Effector memory CD4-positive, alpha-beta T cell (primary cell): ENCODE data around the gene FBXL17.

Experiments used
- DNase-seq, 3 donors: peaks; one replicate each; pipeline ENCODE4 v3.0.0-alpha.2; 2020
- H3K27ac ChIP-seq: 2 replicates; pipeline ENCODE4 v1.7.0; 2013; ENCODE audit warnings: mild to moderate bottlenecking, low read length, moderate library complexity; ENCODE audit not compliant: insufficient read depth, poor library complexity, severe bottlenecking
- H3K27me3 ChIP-seq: replicated peaks from 2 replicates; pipeline ENCODE4 v1.7.0; 2013; ENCODE audit warnings: mild to moderate bottlenecking, low read length; ENCODE audit not compliant: insufficient read depth, control insufficient read depth, poor library complexity, severe bottlenecking
- H3K36me3 ChIP-seq: 2 replicates; pipeline ENCODE4 v1.7.0; 2013; ENCODE audit warnings: mild to moderate bottlenecking, low read length, moderate library complexity; ENCODE audit not compliant: control insufficient read depth, insufficient read depth
- H3K4me1 ChIP-seq: 2 replicates; pipeline ENCODE4 v1.7.0; 2013; ENCODE audit warnings: low read length, mild to moderate bottlenecking; ENCODE audit not compliant: control insufficient read depth, insufficient read depth, poor library complexity, severe bottlenecking
- H3K4me3 ChIP-seq: 2 replicates; pipeline ENCODE4 v1.7.0; 2013; ENCODE audit warnings: low read length, low read depth, mild to moderate bottlenecking; ENCODE audit not compliant: insufficient read depth, poor library complexity, severe bottlenecking
- H3K9me3 ChIP-seq: 2 replicates; pipeline ENCODE4 v1.7.0; 2013; ENCODE audit warnings: mild to moderate bottlenecking, low read length, moderate library complexity; ENCODE audit not compliant: control insufficient read depth

The FBXL17 gene

DNA sequence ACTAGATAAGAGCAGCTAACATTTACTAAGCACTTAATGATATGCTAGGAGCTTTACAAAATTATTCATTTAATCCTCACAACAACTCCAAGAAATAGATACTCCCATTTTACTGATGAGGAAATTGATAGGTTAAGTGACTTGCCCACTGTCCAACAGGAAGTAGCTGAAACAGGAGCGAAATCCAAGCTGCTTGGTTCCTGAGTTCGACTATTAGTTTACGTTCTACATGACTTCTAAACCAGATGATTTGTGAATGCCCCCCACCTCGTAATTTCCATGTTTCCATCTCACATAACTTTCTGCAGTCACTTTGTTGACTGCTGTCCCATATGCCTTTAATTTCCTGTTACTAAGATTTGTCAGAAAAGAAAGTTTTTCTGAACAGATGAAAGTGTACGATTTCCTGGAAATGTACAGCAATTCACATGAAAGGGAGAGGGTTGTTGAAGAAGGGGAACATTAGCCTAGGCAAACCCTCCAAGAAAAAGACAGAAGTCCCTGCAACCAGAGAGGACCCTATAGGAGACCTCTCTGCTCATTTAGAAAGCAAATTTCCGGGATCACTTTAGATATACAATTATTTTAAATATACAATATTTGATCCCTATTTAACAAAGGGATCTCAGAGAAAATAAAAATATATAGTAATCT is 432.1 kb downstream of the FBXL17 start:
- H3K9me3 ChIP-seq: no peaks in the 10 kb centered on the region
- H3K36me3 ChIP-seq: no peaks in the 10 kb centered on the region
- H3K4me1 ChIP-seq: peaks cover 3% of the 10 kb centered on the region
- no peaks in the 10 kb centered on the region for H3K27me3 ChIP-seq
- H3K4me3 ChIP-seq: no peak overlapping the region
- no peak for DNase-seq
- H3K27ac ChIP-seq: no peak overlapping the region

DNA sequence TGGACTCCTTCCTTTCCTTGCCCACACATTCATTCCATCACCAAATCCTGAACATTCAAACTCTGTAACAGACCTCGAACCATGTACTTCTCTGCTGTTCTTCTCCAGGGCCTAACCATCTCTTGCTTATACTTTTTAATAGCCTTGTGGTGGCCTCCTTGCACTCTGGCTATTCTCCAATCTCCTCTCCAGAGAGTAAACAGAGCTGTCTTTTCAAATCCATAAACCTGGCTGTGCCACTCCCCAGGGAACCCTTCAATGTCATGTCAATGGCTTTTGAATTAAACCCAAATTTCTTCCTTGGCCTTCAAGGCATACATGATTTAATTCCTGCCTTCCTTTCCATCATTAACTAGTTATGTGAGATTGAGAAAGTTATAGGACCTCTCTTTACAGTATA is 433.5 kb downstream of the FBXL17 start:
- H3K4me3 ChIP-seq: no peak overlapping the region
- no peaks in the 10 kb centered on the region for H3K9me3 ChIP-seq
- DNase-seq: no peak
- H3K36me3 ChIP-seq: no peaks in the 10 kb centered on the region
- H3K27me3 ChIP-seq: no peaks in the 10 kb centered on the region
- H3K4me1 ChIP-seq: peaks cover 3% of the 10 kb centered on the region
- H3K27ac ChIP-seq: no peak overlapping the region

DNA sequence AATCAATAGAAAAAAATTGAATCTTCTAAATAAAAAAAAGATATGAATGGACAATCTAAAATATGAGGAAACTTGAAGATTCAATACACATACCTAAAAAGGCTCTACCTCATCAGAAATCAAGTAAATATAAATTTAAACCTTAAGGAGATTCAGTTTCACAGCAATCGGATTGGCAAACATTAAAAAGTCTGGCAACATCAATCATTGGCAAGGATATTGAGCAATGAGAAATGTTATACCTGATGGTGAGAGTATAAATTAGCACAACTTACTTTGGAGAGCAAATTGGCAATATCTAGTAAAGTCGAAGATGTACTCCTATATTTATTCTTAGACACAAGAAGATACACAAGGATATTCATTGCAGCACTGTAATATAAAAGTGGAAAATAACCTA is 436.8 kb downstream of the FBXL17 start:
- DNase-seq: no peak
- no peak overlapping the region for H3K4me3 ChIP-seq
- no peaks in the 10 kb centered on the region for H3K9me3 ChIP-seq
- H3K4me1 ChIP-seq: no peaks in the 10 kb centered on the region
- no peaks in the 10 kb centered on the region for H3K36me3 ChIP-seq
- no peak overlapping the region for H3K27ac ChIP-seq
- H3K27me3 ChIP-seq: no peaks in the 10 kb centered on the region

DNA sequence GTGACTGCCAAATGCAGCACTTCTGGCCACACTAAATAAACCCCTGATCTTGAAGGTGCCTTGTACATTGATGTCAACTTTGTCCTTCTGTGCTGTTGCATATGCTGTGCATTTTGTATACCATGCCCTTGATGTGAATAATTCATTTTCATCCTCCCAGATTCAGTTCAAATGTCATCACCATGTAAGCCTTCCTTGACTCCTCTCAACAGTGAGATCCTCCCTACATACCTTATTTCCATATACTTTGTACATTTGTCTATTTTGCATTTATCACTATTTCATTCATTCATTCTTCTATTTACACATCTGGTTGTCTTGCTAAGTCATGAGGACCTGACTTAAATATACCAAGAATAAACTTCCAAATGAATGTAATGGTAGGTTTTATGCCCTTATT is 438.0 kb downstream of the FBXL17 start:
- H3K36me3 ChIP-seq: no peaks in the 10 kb centered on the region
- H3K27me3 ChIP-seq: no peaks in the 10 kb centered on the region
- H3K27ac ChIP-seq: no peak overlapping the region
- H3K4me3 ChIP-seq: no peak overlapping the region
- no peaks in the 10 kb centered on the region for H3K9me3 ChIP-seq
- H3K4me1 ChIP-seq: no peaks in the 10 kb centered on the region
- DNase-seq: no peak

DNA sequence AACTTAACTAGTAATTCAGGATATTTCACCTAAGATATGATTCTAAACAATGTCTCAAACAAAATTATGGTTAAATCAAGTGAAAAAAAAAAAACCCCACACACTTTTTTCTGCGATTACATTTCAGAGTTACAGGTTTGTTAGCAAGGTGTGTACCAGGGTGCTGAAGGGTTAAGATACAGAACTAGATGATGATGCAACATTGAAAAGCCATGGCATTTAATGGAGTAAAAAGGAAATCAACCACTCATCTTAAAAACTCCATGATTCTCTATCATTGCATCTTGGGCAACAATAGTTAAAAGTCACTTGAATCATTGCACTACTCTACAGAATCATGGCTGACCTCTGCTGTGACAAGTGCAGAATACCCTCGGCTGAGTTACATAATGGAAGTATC is 440.9 kb downstream of the FBXL17 start:
- no peaks in the 10 kb centered on the region for H3K9me3 ChIP-seq
- H3K36me3 ChIP-seq: no peaks in the 10 kb centered on the region
- H3K4me1 ChIP-seq: no peaks in the 10 kb centered on the region
- DNase-seq: no peak
- H3K27me3 ChIP-seq: no peaks in the 10 kb centered on the region
- no peak overlapping the region for H3K27ac ChIP-seq
- no peak overlapping the region for H3K4me3 ChIP-seq

DNA sequence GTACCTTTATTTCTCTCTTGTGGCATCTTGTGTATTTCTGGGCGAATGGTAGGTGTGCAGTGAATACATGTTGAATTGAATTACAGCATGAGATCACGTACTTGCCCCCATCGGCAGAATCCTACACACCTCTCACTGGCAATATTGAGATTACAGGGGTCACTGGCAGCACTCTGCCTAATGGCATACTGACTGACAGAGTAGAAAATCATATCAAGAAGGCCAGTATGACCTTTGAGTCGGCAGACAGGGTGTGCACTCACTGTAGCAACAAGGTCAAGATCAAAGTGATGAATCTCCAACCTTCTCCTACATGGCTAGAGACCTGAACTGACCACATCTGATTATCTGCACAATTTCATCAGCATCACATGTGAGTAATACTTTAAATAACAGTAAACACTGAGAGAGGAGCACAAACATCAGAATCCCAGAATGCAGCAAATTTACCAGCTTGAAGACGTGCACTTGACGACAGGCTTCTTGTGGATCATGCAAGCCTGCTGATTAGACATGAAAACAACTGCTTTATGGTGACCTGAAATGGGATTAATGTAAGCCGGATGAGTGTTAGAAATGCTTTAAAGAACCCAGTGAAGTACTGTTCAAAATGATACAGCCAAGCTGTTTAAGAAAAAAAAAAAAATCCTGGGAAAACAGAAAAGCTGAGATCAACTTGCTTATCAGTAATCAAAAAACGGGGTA is 444.1 kb downstream of the FBXL17 start:
- no peak overlapping the region for H3K4me3 ChIP-seq
- no peaks in the 10 kb centered on the region for H3K4me1 ChIP-seq
- H3K27me3 ChIP-seq: no peaks in the 10 kb centered on the region
- no peaks in the 10 kb centered on the region for H3K9me3 ChIP-seq
- H3K27ac ChIP-seq: no peak overlapping the region
- no peaks in the 10 kb centered on the region for H3K36me3 ChIP-seq
- no peak for DNase-seq

DNA sequence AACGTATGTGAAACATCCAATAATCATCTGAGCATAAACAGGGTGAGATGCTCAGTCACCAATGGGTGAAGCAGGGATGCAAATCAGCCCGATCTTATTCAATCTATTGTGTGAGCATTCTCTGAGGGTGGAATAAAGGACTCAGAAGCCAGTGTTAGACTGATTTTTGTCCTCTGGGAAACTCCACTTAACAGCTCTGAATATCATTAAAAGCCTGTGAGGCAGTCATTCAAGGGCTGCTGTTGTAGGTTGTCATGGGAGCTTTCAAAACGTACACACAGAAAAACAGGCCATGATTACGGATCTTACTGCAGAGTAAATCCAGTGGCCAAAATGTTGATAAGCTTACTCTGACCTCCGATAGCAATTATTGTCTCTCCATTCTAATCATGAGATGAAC is 444.7 kb downstream of the FBXL17 start:
- no peak overlapping the region for H3K27ac ChIP-seq
- no peak overlapping the region for H3K4me3 ChIP-seq
- H3K9me3 ChIP-seq: no peaks in the 10 kb centered on the region
- H3K27me3 ChIP-seq: no peaks in the 10 kb centered on the region
- no peaks in the 10 kb centered on the region for H3K4me1 ChIP-seq
- no peaks in the 10 kb centered on the region for H3K36me3 ChIP-seq
- no peak for DNase-seq

DNA sequence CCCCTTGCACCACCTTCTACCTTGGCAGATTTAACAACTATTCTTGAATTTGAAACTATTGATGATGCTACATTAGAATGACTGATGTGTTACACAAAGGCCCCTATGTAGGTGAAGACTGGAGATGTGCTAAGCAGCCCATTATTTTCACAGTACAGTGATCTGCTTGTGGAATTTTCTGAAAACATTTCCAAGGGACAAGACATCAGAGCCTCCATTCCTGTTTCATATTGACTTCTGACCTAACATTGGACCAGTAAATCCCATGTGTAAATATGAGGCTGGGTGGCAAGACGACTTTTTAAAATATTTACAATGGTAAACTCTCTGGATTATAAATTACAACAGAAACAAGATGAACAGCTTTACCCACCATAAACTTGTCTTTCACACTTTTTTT is 445.4 kb downstream of the FBXL17 start:
- H3K4me1 ChIP-seq: no peaks in the 10 kb centered on the region
- H3K27me3 ChIP-seq: no peaks in the 10 kb centered on the region
- H3K4me3 ChIP-seq: no peak overlapping the region
- no peak overlapping the region for H3K27ac ChIP-seq
- H3K9me3 ChIP-seq: no peaks in the 10 kb centered on the region
- H3K36me3 ChIP-seq: no peaks in the 10 kb centered on the region
- no peak for DNase-seq

DNA sequence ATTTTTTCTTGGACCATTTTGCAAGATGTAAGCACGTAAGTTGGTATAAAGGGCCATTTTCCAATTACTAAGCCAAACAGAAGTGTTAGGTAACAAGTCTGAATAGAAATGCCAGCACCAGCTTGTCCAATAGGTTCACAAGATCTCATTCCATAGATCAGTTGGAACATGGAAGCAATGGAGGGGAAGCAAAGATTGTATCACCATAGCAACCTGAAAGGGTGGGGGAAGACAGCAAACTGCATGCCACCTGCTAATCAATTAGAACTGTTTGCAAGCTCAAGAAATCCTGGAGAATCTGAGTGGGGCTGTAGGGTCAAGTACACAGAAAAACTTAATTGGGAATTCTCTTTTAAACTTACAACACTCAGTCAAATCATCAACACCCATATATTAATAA is 446.3 kb downstream of the FBXL17 start:
- H3K27ac ChIP-seq: no peak overlapping the region

DNA sequence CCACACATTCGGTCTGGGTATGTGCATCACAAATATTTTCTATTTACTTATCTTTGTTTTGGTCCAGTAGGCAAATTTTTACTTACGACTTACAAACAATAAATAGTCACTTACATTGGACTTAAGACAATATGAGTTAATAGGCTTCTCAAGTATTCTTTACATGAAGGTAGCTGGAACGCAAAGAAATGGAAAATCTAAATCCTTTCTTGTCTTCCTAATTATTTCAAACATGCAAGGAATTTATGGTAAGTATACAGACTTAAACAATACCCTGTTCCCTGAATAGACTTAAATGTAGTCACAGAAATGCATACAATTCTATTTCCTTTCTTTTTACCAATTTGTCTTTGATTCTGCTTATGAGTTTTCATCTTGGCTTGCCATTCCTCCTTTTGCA is 448.6 kb downstream of the FBXL17 start:
- Histone ChIP-seq H3K9me3 (no peaks in the 10 kb centered on the region), H3K4me3 (no peak overlapping the region), H3K4me1 (no peaks in the 10 kb centered on the region), H3K27ac (no peak overlapping the region), H3K27me3 (no peaks in the 10 kb centered on the region), H3K36me3 (no peaks in the 10 kb centered on the region)
- DNase-seq: no peak

More for the DNA sequence above, 446.3 kb downstream of the FBXL17 start:
- no peak for DNase-seq
- no peaks in the 10 kb centered on the region for H3K27me3 ChIP-seq
- no peak overlapping the region for H3K4me3 ChIP-seq
- H3K9me3 ChIP-seq: no peaks in the 10 kb centered on the region
- H3K4me1 ChIP-seq: no peaks in the 10 kb centered on the region
- H3K36me3 ChIP-seq: no peaks in the 10 kb centered on the region
